HG03064 (cell line): ENCODE data around the gene SIAH2.

Experiments used
- ATAC-seq: cut with Tn5 transposase; IDR thresholded peaks from one replicate; pipeline ENCODE4 v1.9.1; 2021; ENCODE audit warnings: low read depth; ENCODE audit not compliant: unreplicated experiment

SIAH2 gene

GRCh38 chr3:150751781-150752263 lies 11.1 kb downstream of the SIAH2 start:
- ATAC-seq, result no peak

GRCh38 chr3:150749255-150749654 lies 13.7 kb downstream of the SIAH2 start:
- ATAC-seq, result no peak

DNA sequence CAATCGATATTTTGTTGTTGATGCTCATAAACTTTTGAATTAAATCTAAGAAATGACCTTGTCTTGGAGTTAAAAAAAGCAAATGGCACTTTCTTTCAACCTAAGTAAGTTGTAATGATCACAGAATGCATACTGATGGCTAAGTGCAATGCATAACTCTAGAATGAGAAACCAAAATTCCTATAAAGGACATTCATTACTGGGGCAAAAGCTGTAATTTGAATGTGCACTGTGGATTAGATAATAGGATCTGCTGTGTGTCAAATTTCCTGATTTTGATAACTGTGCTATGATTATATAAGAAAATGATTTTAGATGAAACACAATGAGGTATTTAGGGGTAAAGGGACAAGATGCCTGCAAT lies 14.3 kb downstream of the SIAH2 start:
- ATAC-seq, result no peak

DNA sequence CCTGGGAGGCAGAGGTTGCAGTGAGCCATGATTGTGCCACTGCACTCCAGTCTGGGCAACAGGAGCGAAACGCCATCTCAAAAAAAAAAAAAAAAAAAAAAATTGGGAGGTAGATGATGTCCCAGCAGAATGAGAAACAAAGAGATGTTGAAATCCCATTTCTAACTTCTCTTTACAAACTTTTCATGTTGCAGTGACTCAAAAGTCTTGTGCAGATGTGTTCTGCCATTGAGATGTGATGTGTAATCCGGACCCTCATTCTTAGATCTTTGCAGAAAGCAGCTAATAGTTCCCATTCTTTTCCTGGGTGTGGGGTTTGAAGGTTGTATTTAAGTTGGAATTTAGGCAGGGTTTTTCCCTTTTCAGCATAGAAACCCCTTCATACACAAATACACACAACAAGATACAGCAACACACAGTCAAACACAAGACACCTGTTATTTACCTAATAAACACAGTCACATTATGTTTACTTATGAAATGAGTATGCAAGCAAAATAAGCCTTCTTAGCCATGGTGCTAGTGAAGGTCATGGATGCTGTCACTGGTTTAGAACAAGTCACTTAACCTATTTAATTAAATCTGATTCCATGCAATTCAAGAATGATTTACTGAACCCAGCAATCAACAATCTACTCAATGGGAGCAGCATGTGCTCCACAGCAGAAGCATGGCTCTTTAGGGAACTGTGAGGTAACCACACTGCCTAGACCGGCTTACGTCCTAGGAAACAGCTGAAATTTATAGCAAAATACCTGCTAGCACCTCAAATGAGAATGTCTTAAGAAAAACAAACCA lies 14.9 kb downstream of the SIAH2 start:
- ATAC-seq, result no peak

DNA sequence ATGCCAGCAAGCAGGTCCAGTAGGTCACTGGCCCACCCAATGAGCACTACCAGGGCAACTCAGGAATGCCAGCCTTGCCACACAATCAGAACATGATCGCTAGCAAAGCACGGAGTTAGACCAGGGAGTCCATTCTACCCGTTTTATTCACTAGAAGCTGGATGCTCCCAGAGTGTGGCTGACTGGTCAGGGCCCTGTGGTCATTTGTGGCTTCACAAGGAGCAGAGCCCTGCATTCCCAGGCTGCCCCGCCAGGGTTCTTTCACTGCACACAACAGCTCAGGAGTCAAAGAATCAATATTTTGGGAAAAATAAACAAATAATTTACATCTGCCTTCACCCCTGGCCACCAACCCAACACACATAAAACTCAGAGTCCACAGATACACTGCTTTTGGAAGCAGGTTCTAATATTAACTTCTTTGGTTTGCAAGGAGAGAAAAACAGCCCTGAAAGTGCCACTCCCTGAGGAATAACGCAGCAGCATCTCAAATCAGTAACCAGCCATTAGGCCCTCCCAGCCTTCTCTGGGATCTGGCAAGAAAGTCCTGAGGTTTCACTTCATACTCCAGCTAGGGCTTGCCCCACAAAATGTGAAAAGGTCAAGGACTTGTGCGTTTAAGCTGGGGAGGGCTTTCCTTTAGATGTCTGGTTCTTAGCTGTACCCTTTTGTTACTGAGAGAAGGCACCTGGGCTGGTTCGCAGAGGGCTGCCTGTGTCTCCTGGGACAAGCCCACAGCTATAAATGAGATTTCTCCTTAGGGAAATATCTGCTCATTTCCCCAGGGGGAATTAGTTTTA lies 16.0 kb downstream of the SIAH2 start:
- ATAC-seq, result no peak

DNA sequence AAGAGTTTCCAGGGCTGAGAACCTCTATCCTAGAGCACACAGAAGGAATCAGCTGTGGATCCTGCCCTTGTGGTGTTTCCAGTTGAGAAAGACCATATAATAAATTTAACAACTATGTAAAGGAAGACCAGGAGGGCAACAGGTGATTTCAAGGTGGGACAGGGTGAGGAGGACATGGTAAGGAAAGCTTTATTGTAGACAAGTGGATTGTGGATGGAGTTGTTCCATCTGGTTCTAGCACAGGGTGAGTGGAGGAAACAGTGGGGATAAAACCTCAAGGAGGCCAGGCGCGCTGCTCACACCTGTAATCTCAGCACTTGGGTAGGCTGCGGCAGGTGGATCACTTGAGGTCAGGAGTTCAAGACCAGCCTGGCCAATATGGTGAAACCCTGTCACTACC lies 17.1 kb downstream of the SIAH2 start:
- ATAC-seq, result no peak

GRCh38 chr3:150744919-150745211 lies 18.1 kb downstream of the SIAH2 start:
- no peak for ATAC-seq

GRCh38 chr3:150744041-150744918 lies 18.7 kb downstream of the SIAH2 start:
- ATAC-seq, result no peak

GRCh38 chr3:150743508-150743907 lies 19.5 kb downstream of the SIAH2 start:
- ATAC-seq, result no peak

DNA sequence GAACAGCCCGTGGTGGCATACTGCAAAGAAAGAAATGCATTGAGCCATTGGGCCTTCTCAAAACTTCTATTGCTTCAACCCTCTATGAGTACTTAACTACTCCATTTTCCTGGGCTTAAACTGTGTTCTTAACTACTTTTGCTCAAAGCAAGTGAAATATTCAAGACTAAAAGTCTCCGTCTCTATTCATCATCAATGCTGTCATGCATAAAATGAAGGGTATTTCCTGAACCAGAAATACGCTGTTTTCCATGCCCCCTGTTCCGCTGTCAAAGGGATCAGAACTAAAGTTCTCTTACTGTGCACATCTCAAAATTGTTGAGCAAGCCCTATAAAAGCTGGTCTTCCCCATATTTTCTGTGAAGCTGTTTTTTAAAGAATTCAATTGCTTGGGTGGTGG lies 20.3 kb downstream of the SIAH2 start:
- ATAC-seq, result no peak

DNA sequence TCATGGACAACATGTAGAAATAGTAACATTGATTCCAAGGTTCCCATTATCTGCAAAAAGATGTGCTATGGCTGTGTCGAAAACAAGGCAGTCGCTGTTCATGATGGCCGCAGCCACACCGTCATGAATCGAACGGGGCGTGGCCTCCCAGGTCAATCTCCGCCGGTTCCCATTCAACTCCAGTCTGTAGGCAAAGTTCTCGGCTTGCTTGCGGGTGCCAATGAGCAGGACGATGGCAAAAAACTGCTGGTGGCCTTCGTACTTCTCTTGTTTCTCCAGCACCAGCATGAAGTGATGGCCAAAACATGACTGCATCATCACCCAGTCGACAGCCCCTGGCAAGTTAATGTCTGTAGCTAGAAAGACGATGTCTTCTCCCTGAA lies 20.8 kb downstream of the SIAH2 start:
- ATAC-seq, result no peak

GRCh38 chr3:150741497-150742140 lies 21.4 kb downstream of the SIAH2 start:
- no peak for ATAC-seq

- no peak for ATAC-seq
Observed at GRCh38 chr3:150740733-150741496, 22.1 kb downstream of the SIAH2 start.

DNA sequence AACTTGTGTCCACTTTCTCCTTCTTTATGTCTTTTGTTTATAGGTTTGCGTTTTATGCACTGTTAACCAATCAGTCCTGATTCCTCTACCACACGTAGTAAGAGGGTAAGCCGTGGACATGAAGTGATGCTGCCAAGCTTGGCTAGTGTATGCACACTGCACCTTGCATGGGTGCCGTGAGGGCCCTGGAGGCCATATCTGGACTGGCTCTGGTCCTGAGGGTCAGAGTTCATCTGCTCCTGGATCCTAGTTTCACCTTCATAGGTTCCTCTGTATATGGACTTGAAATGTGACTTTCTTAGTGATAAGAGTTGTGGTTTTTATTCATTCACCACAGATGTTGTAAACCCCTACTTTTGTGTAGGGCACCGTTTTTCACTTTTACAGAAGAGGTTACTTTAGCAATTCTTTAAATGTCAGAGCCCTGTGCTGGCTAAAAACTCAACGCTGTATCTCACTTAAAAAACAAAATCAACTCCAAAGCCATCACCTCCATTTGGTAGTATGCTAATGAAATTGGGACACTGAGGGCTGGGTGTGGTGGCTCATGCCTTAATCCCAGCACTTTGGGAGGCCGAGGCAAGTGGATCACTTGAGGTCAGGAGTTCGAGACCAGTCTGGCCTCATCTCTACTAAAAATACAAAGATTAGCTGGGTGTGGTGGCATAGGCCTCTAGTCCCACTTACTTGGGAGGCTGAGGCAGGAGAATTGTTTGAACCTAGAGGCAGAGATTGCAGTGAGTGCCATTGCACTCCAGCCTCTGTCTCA lies 22.9 kb downstream of the SIAH2 start:
- peak; percentile 17 for ATAC-seq

DNA sequence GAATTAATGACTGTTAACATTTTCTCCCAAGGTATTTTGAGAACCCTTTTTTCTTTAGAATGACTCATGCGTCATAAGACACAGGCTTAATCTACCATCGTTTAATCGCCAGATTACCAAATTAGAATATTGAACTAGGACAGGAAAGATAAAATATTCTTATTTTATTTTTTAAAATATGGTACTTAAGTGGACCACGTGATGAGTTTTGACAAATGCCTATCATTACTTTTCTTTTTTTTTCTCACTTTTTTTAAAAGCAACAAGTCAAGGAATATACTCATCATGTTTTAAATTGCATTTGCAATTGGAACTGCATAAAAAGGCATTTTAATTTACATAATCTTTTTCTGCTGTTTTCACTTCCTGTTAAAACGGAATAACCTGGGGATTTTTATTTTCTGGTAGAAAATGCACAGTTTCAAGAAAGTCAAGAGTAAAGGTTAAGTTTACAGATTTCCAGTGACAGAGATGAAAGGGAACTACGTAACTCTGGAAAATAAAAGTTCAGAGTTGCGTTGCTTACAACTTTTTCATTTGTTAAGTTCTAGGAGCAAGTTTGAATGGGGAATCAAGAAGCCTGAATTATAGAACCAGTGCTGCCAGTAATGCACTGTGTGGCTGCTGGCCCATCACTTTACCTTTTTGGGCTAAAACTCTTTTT lies 23.6 kb downstream of the SIAH2 start:
- ATAC-seq, result peak; percentile 42

GRCh38 chr3:150738688-150739087 lies 24.3 kb downstream of the SIAH2 start:
- ATAC-seq, result no peak

GRCh38 chr3:150737874-150738679 lies 24.9 kb downstream of the SIAH2 start:
- ATAC-seq, result peak; percentile 38
